Progenitor cell of endocrine pancreas (in vitro differentiated cells): ENCODE measurements around the gene EIF2B1. TPM values are rescaled to one million over a fixed set of nuclear protein-coding genes. Genes with fewer than 3 reads are reported as not detected.

Experiments
- DNase-seq: peaks from one replicate; pipeline ENCODE4 v3.0.0; 2021; ENCODE audit warnings: low spot score; ENCODE audit not compliant: unreplicated experiment
- H3K27ac Mint-ChIP-seq: 2 replicates; pipeline ENCODE4 v1.8.0; 2021; ENCODE audit warnings: mild to moderate bottlenecking, moderate library complexity, mixed read lengths
- H3K27me3 Mint-ChIP-seq: 2 replicates; pipeline ENCODE4 v1.8.0; 2021; ENCODE audit warnings: mixed read lengths
- H3K36me3 Mint-ChIP-seq: 2 replicates; pipeline ENCODE4 v1.8.0; 2022; ENCODE audit warnings: mixed read lengths; ENCODE audit not compliant: insufficient read depth
- H3K4me1 Mint-ChIP-seq: 2 replicates; pipeline ENCODE4 v1.8.0; 2021; ENCODE audit warnings: low read depth, mixed read lengths
- H3K4me3 Mint-ChIP-seq: 2 replicates; pipeline ENCODE4 v1.8.0; 2021; ENCODE audit warnings: low read depth, mild to moderate bottlenecking, moderate library complexity, mixed read lengths
- H3K9me3 Mint-ChIP-seq: 2 replicates; pipeline ENCODE4 v1.8.0; 2021; ENCODE audit warnings: low read depth, mixed read lengths
- total RNA-seq: library from RNA; stranded (reverse); gene quantifications from 2 replicates; pipeline ENCODE4 v1.2.1, GENCODE V29; 2021
- TF ChIP-seq, protein P1 (sequence below): fragments of 200-600 bp; sonication (generic); IDR thresholded peaks from one replicate; pipeline ENCODE4 v1.5.0; 2021; ENCODE audit warnings: antibody characterized with exemption, mild to moderate bottlenecking; ENCODE audit not compliant: unreplicated experiment

EIF2B1 gene
- total RNA-seq, 1 donor from 2014 or later, result 46.8 TPM

DNA sequence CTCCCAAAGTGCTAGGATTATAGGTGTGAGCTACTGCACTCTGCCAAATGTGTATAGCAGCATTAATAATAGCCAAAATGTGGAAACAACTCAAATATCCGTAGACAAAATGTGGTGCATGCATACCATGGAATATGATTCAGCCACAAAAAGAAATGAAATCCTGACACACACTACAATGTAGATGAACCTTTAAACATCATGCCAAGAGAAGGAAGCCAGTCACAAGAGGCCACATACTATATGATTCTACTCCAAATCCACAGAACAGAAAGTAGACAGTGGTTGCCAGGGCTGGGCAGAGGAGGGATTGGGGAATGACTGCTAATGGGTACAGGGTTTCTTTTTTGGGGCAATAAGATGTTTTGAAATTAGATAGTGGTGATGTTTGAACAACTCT is 56.9 kb downstream of the EIF2B1 start:
- Mint-ChIP-seq H3K27me3 (no peaks in the 10 kb centered on the region), H3K4me1 (no peaks in the 10 kb centered on the region), H3K4me3 (no peak overlapping the region), H3K36me3 (peaks cover 2% of the 10 kb centered on the region), H3K27ac (no peak overlapping the region), H3K9me3 (no peaks in the 10 kb centered on the region)
- DNase-seq, result no peak
- TF ChIP-seq, protein P1, sequence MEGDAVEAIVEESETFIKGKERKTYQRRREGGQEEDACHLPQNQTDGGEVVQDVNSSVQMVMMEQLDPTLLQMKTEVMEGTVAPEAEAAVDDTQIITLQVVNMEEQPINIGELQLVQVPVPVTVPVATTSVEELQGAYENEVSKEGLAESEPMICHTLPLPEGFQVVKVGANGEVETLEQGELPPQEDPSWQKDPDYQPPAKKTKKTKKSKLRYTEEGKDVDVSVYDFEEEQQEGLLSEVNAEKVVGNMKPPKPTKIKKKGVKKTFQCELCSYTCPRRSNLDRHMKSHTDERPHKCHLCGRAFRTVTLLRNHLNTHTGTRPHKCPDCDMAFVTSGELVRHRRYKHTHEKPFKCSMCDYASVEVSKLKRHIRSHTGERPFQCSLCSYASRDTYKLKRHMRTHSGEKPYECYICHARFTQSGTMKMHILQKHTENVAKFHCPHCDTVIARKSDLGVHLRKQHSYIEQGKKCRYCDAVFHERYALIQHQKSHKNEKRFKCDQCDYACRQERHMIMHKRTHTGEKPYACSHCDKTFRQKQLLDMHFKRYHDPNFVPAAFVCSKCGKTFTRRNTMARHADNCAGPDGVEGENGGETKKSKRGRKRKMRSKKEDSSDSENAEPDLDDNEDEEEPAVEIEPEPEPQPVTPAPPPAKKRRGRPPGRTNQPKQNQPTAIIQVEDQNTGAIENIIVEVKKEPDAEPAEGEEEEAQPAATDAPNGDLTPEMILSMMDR, result no peak

DNA sequence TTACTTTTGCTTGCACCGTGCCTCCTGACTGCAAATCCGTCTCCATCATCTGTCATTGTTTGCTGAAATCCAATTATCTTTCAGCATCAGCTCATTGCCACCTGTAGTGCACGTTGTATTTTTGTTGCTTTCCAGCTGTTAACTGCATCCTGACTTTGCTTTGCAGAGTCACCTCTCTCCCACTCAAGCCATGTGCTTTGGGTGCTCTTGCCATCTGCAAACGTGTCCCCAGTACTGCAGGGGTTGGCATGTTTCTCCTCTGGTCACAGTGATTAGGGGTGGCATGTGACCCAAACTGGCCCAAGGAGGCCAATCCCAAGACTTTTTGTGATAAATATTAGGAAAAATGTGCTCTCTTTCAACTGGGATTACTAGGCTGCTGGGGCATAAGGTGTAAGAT is 59.6 kb downstream of the EIF2B1 start:
- Mint-ChIP-seq H3K4me1 (no peaks in the 10 kb centered on the region), H3K36me3 (peaks cover 2% of the 10 kb centered on the region), H3K4me3 (no peak overlapping the region), H3K9me3 (no peaks in the 10 kb centered on the region), H3K27me3 (no peaks in the 10 kb centered on the region), H3K27ac (no peak overlapping the region)
- DNase-seq, result no peak
- TF ChIP-seq, protein P1, result no peak

- no peaks in the 10 kb centered on the region for H3K27me3 Mint-ChIP-seq
- no peak overlapping the region for H3K4me3 Mint-ChIP-seq
- no peak for DNase-seq
- H3K27ac Mint-ChIP-seq, result no peak overlapping the region
- H3K9me3 Mint-ChIP-seq, result no peaks in the 10 kb centered on the region
- peaks cover 2% of the 10 kb centered on the region for H3K36me3 Mint-ChIP-seq
- no peaks in the 10 kb centered on the region for H3K4me1 Mint-ChIP-seq
- TF ChIP-seq, protein P1, result no peak
Measured at GRCh38 chr12:123572391-123572790, 61.1 kb downstream of the EIF2B1 start.

GRCh38 chr12:123571343-123571813 is 62.1 kb downstream of the EIF2B1 start:
- Mint-ChIP-seq H3K27ac (peak overlapping the region; percentile 60), H3K36me3 (no peaks in the 10 kb centered on the region), H3K27me3 (no peaks in the 10 kb centered on the region), H3K4me3 (no peak overlapping the region), H3K9me3 (no peaks in the 10 kb centered on the region), H3K4me1 (no peaks in the 10 kb centered on the region)
- TF ChIP-seq, protein P1, result no peak
- DNase-seq, result no peak

Other genes starting within 250 kb of the EIF2B1 start
- 42.4 and 48.9 TPM in 2 replicates for gene KMT5A, start 249.6 kb downstream of the EIF2B1 start, total RNA-seq
- gene RILPL2, start 197.0 kb downstream of the EIF2B1 start, total RNA-seq, result 2.8 TPM in 2 replicates
- 29.2 and 29.8 TPM in 2 replicates for gene SNRNP35, start 175.5 kb downstream of the EIF2B1 start, total RNA-seq
- 25.4 and 26.2 TPM in 2 replicates for gene RILPL1, start 100.0 kb downstream of the EIF2B1 start, total RNA-seq
- 178 and 188 TPM in 2 replicates for gene TMED2, start 49.1 kb downstream of the EIF2B1 start, total RNA-seq
- gene DDX55, start 31.6 kb downstream of the EIF2B1 start, total RNA-seq, result 33.0 and 33.5 TPM in 2 replicates
- gene GTF2H3, start 143 bp upstream of the EIF2B1 start, total RNA-seq, result 32.7 and 34.8 TPM in 2 replicates
- gene TCTN2, start 37.4 kb upstream of the EIF2B1 start, total RNA-seq, result 35.5 and 37.6 TPM in 2 replicates
- 34.4 and 41.4 TPM in 2 replicates for gene ATP6V0A2, start 78.7 kb upstream of the EIF2B1 start, total RNA-seq
- gene DNAH10, start 128.6 kb upstream of the EIF2B1 start, total RNA-seq, result 0.47 and 1.0 TPM in 2 replicates